ENCODE data around the gene NELFE. TPM values are rescaled to one million over a fixed set of nuclear protein-coding genes. Genes with fewer than 3 reads are reported as not detected.
A peak's percentile ranks its signal among the peaks of the same experiment; 100 is the strongest.
"Not testable (repeated sequence)": the region's sequence is repeated elsewhere in the genome, so short reads cannot be mapped to it uniquely, and the experiment has no call there.

NELFE gene
- total RNA-seq, 4 donors from 2014 or later: 45.4 to 59.7 (median 50.2) TPM

DNA sequence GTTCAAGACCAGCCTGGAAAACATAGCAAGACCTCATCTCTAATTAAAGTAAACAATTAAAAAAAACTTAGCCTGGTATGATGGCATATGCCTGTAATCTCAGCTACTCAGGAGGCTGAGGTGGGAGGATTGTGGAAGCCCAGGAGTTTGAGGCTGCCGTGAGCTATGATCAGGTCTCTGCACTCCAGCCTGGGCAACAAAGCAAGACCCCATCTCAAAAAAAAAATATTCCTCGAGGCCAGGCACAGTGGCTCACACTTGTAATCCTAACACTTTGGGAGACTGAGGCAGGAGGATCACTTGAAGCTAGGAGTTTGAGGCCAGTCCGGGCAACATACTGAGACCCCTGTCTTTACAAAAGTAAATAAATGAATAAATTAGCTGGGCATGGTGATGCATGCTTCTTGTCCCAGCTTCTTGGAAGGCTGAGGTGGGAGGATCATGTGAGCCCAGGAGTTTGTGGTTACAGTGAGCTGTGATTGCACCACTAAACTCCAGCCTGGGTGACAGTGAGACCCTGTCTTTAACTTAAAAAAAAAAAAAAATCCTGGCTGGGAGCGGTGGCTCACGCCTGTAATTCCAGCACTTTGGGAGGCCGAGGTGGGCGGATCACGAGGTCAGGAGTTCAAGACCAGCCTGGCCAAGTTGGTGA, 40.6 kb downstream of the NELFE start:
- DNase-seq: no peak

DNA sequence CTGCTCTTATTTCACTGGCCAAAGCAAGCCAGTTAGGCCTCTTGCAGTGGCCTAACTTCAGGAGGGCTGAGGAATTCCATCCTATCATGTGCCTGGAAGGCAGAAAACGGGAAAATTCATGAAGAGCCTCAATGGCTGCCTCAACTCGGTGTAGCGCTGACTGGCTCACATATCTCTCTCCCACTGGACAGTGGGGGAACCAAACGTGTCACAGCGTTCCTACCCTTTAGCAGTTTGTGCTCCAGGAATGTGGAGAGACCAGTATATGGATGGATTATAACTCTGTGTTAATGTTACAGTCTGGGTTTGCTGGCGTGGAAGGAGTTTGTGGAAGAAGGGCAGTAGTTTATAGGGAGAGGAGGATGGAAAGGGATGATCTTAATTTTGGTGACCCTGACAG, 43.0 kb downstream of the NELFE start:
- Histone ChIP-seq H3K9me3 (no peaks in the 10 kb centered on the region), H3K4me3 (no peak overlapping the region), H3K4me1 (no peaks in the 10 kb centered on the region), H3K36me3 (no peaks in the 10 kb centered on the region), H3K27me3 (no peaks in the 10 kb centered on the region), H3K27ac (no peak overlapping the region)
- no peak for DNase-seq
- TF ChIP-seq POLR2A (IDR thresholded peaks at IDR 0.05): no peak
- TF ChIP-seq, protein P1, sequence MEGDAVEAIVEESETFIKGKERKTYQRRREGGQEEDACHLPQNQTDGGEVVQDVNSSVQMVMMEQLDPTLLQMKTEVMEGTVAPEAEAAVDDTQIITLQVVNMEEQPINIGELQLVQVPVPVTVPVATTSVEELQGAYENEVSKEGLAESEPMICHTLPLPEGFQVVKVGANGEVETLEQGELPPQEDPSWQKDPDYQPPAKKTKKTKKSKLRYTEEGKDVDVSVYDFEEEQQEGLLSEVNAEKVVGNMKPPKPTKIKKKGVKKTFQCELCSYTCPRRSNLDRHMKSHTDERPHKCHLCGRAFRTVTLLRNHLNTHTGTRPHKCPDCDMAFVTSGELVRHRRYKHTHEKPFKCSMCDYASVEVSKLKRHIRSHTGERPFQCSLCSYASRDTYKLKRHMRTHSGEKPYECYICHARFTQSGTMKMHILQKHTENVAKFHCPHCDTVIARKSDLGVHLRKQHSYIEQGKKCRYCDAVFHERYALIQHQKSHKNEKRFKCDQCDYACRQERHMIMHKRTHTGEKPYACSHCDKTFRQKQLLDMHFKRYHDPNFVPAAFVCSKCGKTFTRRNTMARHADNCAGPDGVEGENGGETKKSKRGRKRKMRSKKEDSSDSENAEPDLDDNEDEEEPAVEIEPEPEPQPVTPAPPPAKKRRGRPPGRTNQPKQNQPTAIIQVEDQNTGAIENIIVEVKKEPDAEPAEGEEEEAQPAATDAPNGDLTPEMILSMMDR (IDR thresholded peaks at IDR 0.05): no peak

More for the DNA sequence above, 40.6 kb downstream of the NELFE start:
- TF ChIP-seq, protein P1 (IDR thresholded peaks at IDR 0.05): no peak
- no peak for TF ChIP-seq POLR2A (IDR thresholded peaks at IDR 0.05)
- H3K4me1 ChIP-seq: no peaks in the 10 kb centered on the region
- no peaks in the 10 kb centered on the region for H3K27me3 ChIP-seq
- H3K4me3 ChIP-seq: no peak overlapping the region
- no peaks in the 10 kb centered on the region for H3K9me3 ChIP-seq
- H3K27ac ChIP-seq: no peak overlapping the region
- no peaks in the 10 kb centered on the region for H3K36me3 ChIP-seq

DNA sequence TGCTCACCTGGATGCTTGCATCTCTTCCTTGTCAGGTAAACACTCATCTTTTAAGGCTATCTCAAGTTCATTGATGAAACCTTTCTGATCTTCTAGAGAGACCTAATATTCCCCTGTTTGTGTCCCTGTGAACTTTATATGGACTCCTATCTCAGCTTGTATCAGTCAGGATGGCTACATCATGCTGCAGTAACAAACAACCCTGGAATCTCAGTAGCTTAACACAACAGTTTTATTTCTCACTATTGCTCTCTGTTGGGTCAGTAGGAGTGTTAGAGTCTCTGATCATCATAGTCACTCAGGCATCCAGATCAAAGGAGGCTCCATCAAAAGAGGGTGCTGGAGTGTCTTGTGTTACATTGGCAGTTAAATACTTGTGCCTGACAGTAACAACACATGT, 43.4 kb downstream of the NELFE start:
- H3K4me1 ChIP-seq: no peaks in the 10 kb centered on the region
- TF ChIP-seq, protein P1 (IDR thresholded peaks at IDR 0.05): no peak
- no peak for TF ChIP-seq POLR2A (IDR thresholded peaks at IDR 0.05)

DNA sequence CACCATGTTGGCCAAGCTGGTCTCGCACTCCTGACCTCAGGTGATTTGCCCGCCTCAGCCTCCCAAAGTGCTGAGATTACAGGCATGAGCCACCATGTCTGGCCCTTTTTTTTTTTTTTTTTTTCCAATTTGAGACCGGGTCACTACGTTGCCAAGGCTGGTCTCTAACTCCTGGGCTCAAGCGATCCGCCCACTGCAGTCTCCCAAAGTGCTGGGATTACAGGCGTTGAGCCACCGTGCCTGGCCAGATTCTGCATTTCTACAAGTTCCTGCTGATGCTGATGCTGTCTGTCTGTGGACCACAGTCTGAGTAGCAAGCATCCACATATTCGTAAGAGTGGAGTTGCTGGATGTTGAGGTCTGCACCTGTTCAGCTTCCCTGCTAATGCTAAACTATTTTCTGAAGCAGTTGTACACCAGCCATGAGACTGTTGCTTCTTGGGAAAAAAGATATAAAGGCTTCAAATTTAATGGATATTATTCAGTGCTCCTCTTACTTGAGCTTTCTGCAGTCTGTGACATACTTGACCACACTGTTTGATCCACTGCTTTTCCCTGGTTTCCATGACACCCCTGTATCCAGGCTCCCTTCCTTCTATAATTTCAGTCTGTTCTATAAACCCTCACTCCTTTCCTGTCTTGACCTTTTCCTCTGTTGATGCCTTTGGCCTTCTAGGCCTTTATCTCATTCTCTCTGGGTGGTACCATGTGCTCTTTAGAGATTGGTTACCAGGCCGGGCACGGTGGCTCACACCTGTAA, 46.8 kb downstream of the NELFE start:
- no peak overlapping the region for H3K4me3 ChIP-seq

More for the DNA sequence above, 43.4 kb downstream of the NELFE start:
- H3K36me3 ChIP-seq: no peaks in the 10 kb centered on the region
- no peaks in the 10 kb centered on the region for H3K9me3 ChIP-seq
- no peak for DNase-seq
- no peak overlapping the region for H3K27ac ChIP-seq
- no peaks in the 10 kb centered on the region for H3K27me3 ChIP-seq
- H3K4me3 ChIP-seq: no peak overlapping the region

DNA sequence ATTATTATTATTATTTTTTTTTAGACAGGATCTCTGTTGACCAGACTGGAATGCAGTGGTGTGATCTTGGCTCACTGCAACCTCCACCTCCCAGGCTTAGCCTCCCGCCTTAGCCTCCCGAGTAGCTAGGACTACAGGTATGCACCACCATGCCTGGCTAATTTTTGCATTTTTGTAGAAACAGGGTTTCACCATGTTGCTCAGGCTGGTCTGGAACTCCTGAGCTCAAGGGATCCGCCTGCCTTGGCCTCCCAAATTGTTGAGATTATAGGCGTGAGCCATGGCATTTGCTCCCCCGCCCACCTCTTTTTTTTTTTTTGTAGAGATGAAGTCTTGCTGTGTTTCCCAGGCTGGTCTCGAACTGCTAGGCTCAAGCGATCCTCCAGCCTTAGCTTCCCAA, 49.5 kb downstream of the NELFE start:
- DNase-seq, H3K9me3 ChIP-seq, H3K36me3 ChIP-seq, H3K27ac ChIP-seq, H3K27me3 ChIP-seq, H3K4me1 ChIP-seq, H3K4me3 ChIP-seq: not testable (repeated sequence)

More for the DNA sequence above, 46.8 kb downstream of the NELFE start:
- Histone ChIP-seq H3K27ac (peak overlapping the region in 1 of 4 donors; percentile 10), H3K36me3 (no peaks in the 10 kb centered on the region), H3K4me1 (no peaks in the 10 kb centered on the region), H3K27me3 (no peaks in the 10 kb centered on the region), H3K9me3 (no peaks in the 10 kb centered on the region)
- TF ChIP-seq, protein P1 (IDR thresholded peaks at IDR 0.05): no peak
- no peak for TF ChIP-seq POLR2A (IDR thresholded peaks at IDR 0.05)
- no peak for DNase-seq

DNA sequence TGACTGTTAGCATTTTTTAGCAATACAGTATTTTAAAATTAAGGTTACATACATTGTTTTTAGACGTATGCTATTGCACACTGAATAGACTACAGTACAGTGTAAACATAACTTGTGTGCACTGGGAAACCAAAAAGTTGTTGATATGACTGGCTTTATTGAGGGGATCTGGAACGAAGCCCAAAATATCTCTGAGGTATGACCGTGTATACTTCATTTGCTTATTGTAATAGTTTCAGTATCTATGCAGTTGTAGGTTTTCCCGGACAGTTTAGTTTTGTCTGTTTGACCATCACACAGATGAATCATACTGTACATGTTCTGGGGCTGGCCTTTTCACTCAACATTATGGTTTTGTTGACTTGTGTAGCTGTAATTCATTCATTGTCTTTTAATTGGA, 50.0 kb downstream of the NELFE start:
- Histone ChIP-seq H3K4me1 (no peaks in the 10 kb centered on the region), H3K9me3 (no peaks in the 10 kb centered on the region), H3K27ac (no peak overlapping the region), H3K4me3 (no peak overlapping the region), H3K36me3 (no peaks in the 10 kb centered on the region), H3K27me3 (no peaks in the 10 kb centered on the region)
- TF ChIP-seq, protein P1 (IDR thresholded peaks at IDR 0.05): no peak
- TF ChIP-seq POLR2A (IDR thresholded peaks at IDR 0.05): no peak
- no peak for DNase-seq

DNA sequence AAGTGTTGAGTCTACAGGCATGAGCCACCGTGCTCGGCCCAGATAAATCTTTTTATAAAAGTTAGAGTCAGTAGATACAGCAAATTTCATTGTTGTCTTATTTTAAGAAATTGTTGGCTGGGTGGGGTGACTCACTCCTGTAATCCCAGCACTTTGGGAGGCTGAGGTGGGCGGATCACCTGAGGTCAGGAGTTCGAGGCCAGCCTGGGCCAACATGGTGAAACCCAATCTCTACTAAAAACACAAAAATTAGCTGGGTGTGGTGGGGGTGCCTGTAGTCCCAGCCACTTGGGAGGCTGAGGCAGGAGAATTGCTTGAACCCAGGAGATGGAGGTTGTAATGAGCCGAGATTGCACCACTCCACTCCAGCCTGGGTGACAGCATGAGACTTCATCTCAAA, 50.5 kb downstream of the NELFE start:
- not testable (repeated sequence) for H3K4me1 ChIP-seq, H3K4me3 ChIP-seq, H3K9me3 ChIP-seq, H3K36me3 ChIP-seq, H3K27me3 ChIP-seq, H3K27ac ChIP-seq, DNase-seq

Data from Peyer's patch (tissue), 4 donors.